ENCODE results near the gene MACROD2. TPM values are rescaled to one million over a fixed set of nuclear protein-coding genes. Genes with fewer than 3 reads are reported as not detected.

Gene MACROD2
- total RNA-seq, 1 donor from 2014 or later, result not detected

- H3K27me3 Mint-ChIP-seq (ENCODE audit: insufficient read depth), result peaks cover 2% of the 10 kb centered on the region
- DNase-seq (ENCODE audit: low spot score), result no peak
- H3K27ac Mint-ChIP-seq, result no peak overlapping the region
- no peaks in the 10 kb centered on the region for H3K9me3 Mint-ChIP-seq
- intact Hi-C loops (cut with micrococcal nuclease), result no loop called here
- no peaks in the 10 kb centered on the region for H3K36me3 Mint-ChIP-seq (ENCODE audit: low read depth)
- H3K4me1 Mint-ChIP-seq (ENCODE audit: low read depth), result no peaks in the 10 kb centered on the region
- H3K4me3 Mint-ChIP-seq, result no peak overlapping the region
These were observed 1455.9 kb downstream of the MACROD2 start for GRCh38 chr20:15451241-15451640.

GRCh38 chr20:15455279-15455678 lies 1460.0 kb downstream of the MACROD2 start:
- no peaks in the 10 kb centered on the region for H3K4me1 Mint-ChIP-seq (ENCODE audit: low read depth)
- H3K36me3 Mint-ChIP-seq (ENCODE audit: low read depth), result no peaks in the 10 kb centered on the region
- peaks cover 5% of the 10 kb centered on the region for H3K9me3 Mint-ChIP-seq
- no peak overlapping the region for H3K27ac Mint-ChIP-seq
- intact Hi-C loops (cut with micrococcal nuclease), result no loop called here
- H3K27me3 Mint-ChIP-seq (ENCODE audit: insufficient read depth), result no peaks in the 10 kb centered on the region
- H3K4me3 Mint-ChIP-seq, result no peak overlapping the region
- DNase-seq (ENCODE audit: low spot score), result no peak

- Mint-ChIP-seq H3K4me3 (no peak overlapping the region), H3K9me3 (peaks cover 12% of the 10 kb centered on the region), H3K36me3 (ENCODE audit: low read depth) (no peaks in the 10 kb centered on the region), H3K4me1 (ENCODE audit: low read depth) (no peaks in the 10 kb centered on the region), H3K27me3 (ENCODE audit: insufficient read depth) (no peaks in the 10 kb centered on the region), H3K27ac (no peak overlapping the region)
- DNase-seq (ENCODE audit: low spot score), result no peak
- intact Hi-C loops (cut with micrococcal nuclease), result no loop called here
These were observed 1466.6 kb downstream of the MACROD2 start for GRCh38 chr20:15461938-15462337.

GRCh38 chr20:15475483-15475882 lies 1480.2 kb downstream of the MACROD2 start:
- DNase-seq (ENCODE audit: low spot score), result no peak
- H3K9me3 Mint-ChIP-seq, result no peaks in the 10 kb centered on the region
- intact Hi-C loops (cut with micrococcal nuclease), result no loop called here

GRCh38 chr20:15476186-15476585 lies 1480.9 kb downstream of the MACROD2 start:
- DNase-seq (ENCODE audit: low spot score), result no peak
- no peak overlapping the region for H3K27ac Mint-ChIP-seq
- H3K4me3 Mint-ChIP-seq, result no peak overlapping the region
- intact Hi-C loops (cut with micrococcal nuclease), result no loop called here
- no peaks in the 10 kb centered on the region for H3K4me1 Mint-ChIP-seq (ENCODE audit: low read depth)
- H3K36me3 Mint-ChIP-seq (ENCODE audit: low read depth), result no peaks in the 10 kb centered on the region
- H3K27me3 Mint-ChIP-seq (ENCODE audit: insufficient read depth), result no peaks in the 10 kb centered on the region
- no peaks in the 10 kb centered on the region for H3K9me3 Mint-ChIP-seq

More at GRCh38 chr20:15475483-15475882, 1480.2 kb downstream of the MACROD2 start:
- no peaks in the 10 kb centered on the region for H3K27me3 Mint-ChIP-seq (ENCODE audit: insufficient read depth)
- H3K27ac Mint-ChIP-seq, result no peak overlapping the region
- no peaks in the 10 kb centered on the region for H3K4me1 Mint-ChIP-seq (ENCODE audit: low read depth)
- no peak overlapping the region for H3K4me3 Mint-ChIP-seq
- no peaks in the 10 kb centered on the region for H3K36me3 Mint-ChIP-seq (ENCODE audit: low read depth)

GRCh38 chr20:15476781-15477180 lies 1481.5 kb downstream of the MACROD2 start:
- no peak for DNase-seq (ENCODE audit: low spot score)
- Mint-ChIP-seq H3K36me3 (ENCODE audit: low read depth) (no peaks in the 10 kb centered on the region), H3K4me1 (ENCODE audit: low read depth) (no peaks in the 10 kb centered on the region), H3K4me3 (no peak overlapping the region), H3K9me3 (no peaks in the 10 kb centered on the region), H3K27ac (no peak overlapping the region), H3K27me3 (ENCODE audit: insufficient read depth) (no peaks in the 10 kb centered on the region)
- intact Hi-C loops (cut with micrococcal nuclease), result no loop called here

- H3K36me3 Mint-ChIP-seq (ENCODE audit: low read depth), result no peaks in the 10 kb centered on the region
- intact Hi-C loops (cut with micrococcal nuclease), result no loop called here
- H3K4me3 Mint-ChIP-seq, result no peak overlapping the region
- no peak overlapping the region for H3K27ac Mint-ChIP-seq
- H3K27me3 Mint-ChIP-seq (ENCODE audit: insufficient read depth), result no peaks in the 10 kb centered on the region
- no peaks in the 10 kb centered on the region for H3K4me1 Mint-ChIP-seq (ENCODE audit: low read depth)
- DNase-seq (ENCODE audit: low spot score), result no peak
- no peaks in the 10 kb centered on the region for H3K9me3 Mint-ChIP-seq
These were observed 1487.2 kb downstream of the MACROD2 start for GRCh38 chr20:15482525-15482924.

- H3K4me1 Mint-ChIP-seq (ENCODE audit: low read depth), result no peaks in the 10 kb centered on the region
- no peak for DNase-seq (ENCODE audit: low spot score)
These were observed 1490.2 kb downstream of the MACROD2 start for GRCh38 chr20:15485519-15485918.

GRCh38 chr20:15487030-15487429 lies 1491.7 kb downstream of the MACROD2 start:
- H3K36me3 Mint-ChIP-seq (ENCODE audit: low read depth), result no peaks in the 10 kb centered on the region
- intact Hi-C loops (cut with micrococcal nuclease), result no loop called here
- H3K27me3 Mint-ChIP-seq (ENCODE audit: insufficient read depth), result no peaks in the 10 kb centered on the region
- no peaks in the 10 kb centered on the region for H3K4me1 Mint-ChIP-seq (ENCODE audit: low read depth)
- DNase-seq (ENCODE audit: low spot score), result no peak
- H3K9me3 Mint-ChIP-seq, result no peaks in the 10 kb centered on the region
- no peak overlapping the region for H3K27ac Mint-ChIP-seq
- H3K4me3 Mint-ChIP-seq, result no peak overlapping the region

More at GRCh38 chr20:15485519-15485918, 1490.2 kb downstream of the MACROD2 start:
- no peaks in the 10 kb centered on the region for H3K9me3 Mint-ChIP-seq
- no peaks in the 10 kb centered on the region for H3K27me3 Mint-ChIP-seq (ENCODE audit: insufficient read depth)
- intact Hi-C loops (cut with micrococcal nuclease), result no loop called here
- no peak overlapping the region for H3K27ac Mint-ChIP-seq
- no peaks in the 10 kb centered on the region for H3K36me3 Mint-ChIP-seq (ENCODE audit: low read depth)
- no peak overlapping the region for H3K4me3 Mint-ChIP-seq

GRCh38 chr20:15487682-15488081 lies 1492.4 kb downstream of the MACROD2 start:
- H3K27me3 Mint-ChIP-seq (ENCODE audit: insufficient read depth), result no peaks in the 10 kb centered on the region
- no peak overlapping the region for H3K4me3 Mint-ChIP-seq
- no peak overlapping the region for H3K27ac Mint-ChIP-seq
- no peaks in the 10 kb centered on the region for H3K4me1 Mint-ChIP-seq (ENCODE audit: low read depth)
- H3K36me3 Mint-ChIP-seq (ENCODE audit: low read depth), result no peaks in the 10 kb centered on the region
- DNase-seq (ENCODE audit: low spot score), result no peak
- H3K9me3 Mint-ChIP-seq, result no peaks in the 10 kb centered on the region
- intact Hi-C loops (cut with micrococcal nuclease), result no loop called here

GRCh38 chr20:15491575-15491974 lies 1496.3 kb downstream of the MACROD2 start:
- Mint-ChIP-seq H3K27me3 (ENCODE audit: insufficient read depth) (no peaks in the 10 kb centered on the region), H3K4me1 (ENCODE audit: low read depth) (no peaks in the 10 kb centered on the region)

GRCh38 chr20:15494851-15495250 lies 1499.5 kb downstream of the MACROD2 start:
- intact Hi-C loops (cut with micrococcal nuclease), result no loop called here

More at GRCh38 chr20:15491575-15491974, 1496.3 kb downstream of the MACROD2 start:
- H3K27ac Mint-ChIP-seq, result no peak overlapping the region
- H3K36me3 Mint-ChIP-seq (ENCODE audit: low read depth), result no peaks in the 10 kb centered on the region
- intact Hi-C loops (cut with micrococcal nuclease), result no loop called here
- H3K4me3 Mint-ChIP-seq, result no peak overlapping the region
- no peak for DNase-seq (ENCODE audit: low spot score)
- no peaks in the 10 kb centered on the region for H3K9me3 Mint-ChIP-seq

GRCh38 chr20:15496501-15497039 lies 1501.3 kb downstream of the MACROD2 start:
- Mint-ChIP-seq H3K4me1 (ENCODE audit: low read depth) (no peaks in the 10 kb centered on the region), H3K36me3 (ENCODE audit: low read depth) (no peaks in the 10 kb centered on the region), H3K27me3 (ENCODE audit: insufficient read depth) (no peaks in the 10 kb centered on the region), H3K4me3 (no peak overlapping the region), H3K27ac (no peak overlapping the region), H3K9me3 (no peaks in the 10 kb centered on the region)
- DNase-seq (ENCODE audit: low spot score), result no peak
- intact Hi-C loops (cut with micrococcal nuclease), result no loop called here

More at GRCh38 chr20:15494851-15495250, 1499.5 kb downstream of the MACROD2 start:
- no peak overlapping the region for H3K4me3 Mint-ChIP-seq
- H3K9me3 Mint-ChIP-seq, result no peaks in the 10 kb centered on the region
- no peak overlapping the region for H3K27ac Mint-ChIP-seq
- no peaks in the 10 kb centered on the region for H3K27me3 Mint-ChIP-seq (ENCODE audit: insufficient read depth)
- DNase-seq (ENCODE audit: low spot score), result no peak
- H3K36me3 Mint-ChIP-seq (ENCODE audit: low read depth), result no peaks in the 10 kb centered on the region
- H3K4me1 Mint-ChIP-seq (ENCODE audit: low read depth), result no peaks in the 10 kb centered on the region

GRCh38 chr20:15498926-15499325 lies 1503.6 kb downstream of the MACROD2 start:
- DNase-seq (ENCODE audit: low spot score), result no peak
- no peaks in the 10 kb centered on the region for H3K36me3 Mint-ChIP-seq (ENCODE audit: low read depth)
- no peak overlapping the region for H3K27ac Mint-ChIP-seq
- H3K4me1 Mint-ChIP-seq (ENCODE audit: low read depth), result no peaks in the 10 kb centered on the region
- H3K9me3 Mint-ChIP-seq, result peaks cover 8% of the 10 kb centered on the region
- no peak overlapping the region for H3K4me3 Mint-ChIP-seq
- H3K27me3 Mint-ChIP-seq (ENCODE audit: insufficient read depth), result no peaks in the 10 kb centered on the region
- intact Hi-C loops (cut with micrococcal nuclease), result no loop called here
